ENCODE results near the gene DDX24. TPM values are rescaled to one million over a fixed set of nuclear protein-coding genes. Genes with fewer than 3 reads are reported as not detected.

DDX24 gene
- total and polyA plus RNA-seq, 11 donors = 113 to 268 (median 204) TPM

- Histone ChIP-seq H3K4me3 (peak overlapping the region in 3 of 12 donors; percentile 58 to 63 (median 63)), H3K27ac (peak overlapping the region in 4 of 12 donors; percentile 68 to 88 (median 80)), H3K4me1 (peaks cover 0 to 18% (median 8%) of the 10 kb centered on the region in 12 donors), H3K9me3 (no peaks in the 10 kb centered on the region), H3K27me3 (no peaks in the 10 kb centered on the region), H3K36me3 (peaks cover 0 to 12% (median 0%) of the 10 kb centered on the region in 9 donors)
- 85 to 92% (median 89%) methylated on average over 7 to 14 of the region's 14 CpGs for WGBS, 4 donors
- intact Hi-C loops (cut with DNase I) = loop anchor here in 3 of 10 donors (2.0 to 5.0 kb wide), 3 partner anchors 46 to 52 kb away; partner anchors contain the start of genes DDX24 (in 2 of the 3) and IFI27L1 (in 2 of the 3)
- DNase-seq = no peak
- ATAC-seq = no peak
- TF ChIP-seq POLR2A (IDR thresholded peaks at IDR 0.05) = no peak
Measured at GRCh38 chr14:94128216-94128839, 47.3 kb upstream of the DDX24 start.

DNA sequence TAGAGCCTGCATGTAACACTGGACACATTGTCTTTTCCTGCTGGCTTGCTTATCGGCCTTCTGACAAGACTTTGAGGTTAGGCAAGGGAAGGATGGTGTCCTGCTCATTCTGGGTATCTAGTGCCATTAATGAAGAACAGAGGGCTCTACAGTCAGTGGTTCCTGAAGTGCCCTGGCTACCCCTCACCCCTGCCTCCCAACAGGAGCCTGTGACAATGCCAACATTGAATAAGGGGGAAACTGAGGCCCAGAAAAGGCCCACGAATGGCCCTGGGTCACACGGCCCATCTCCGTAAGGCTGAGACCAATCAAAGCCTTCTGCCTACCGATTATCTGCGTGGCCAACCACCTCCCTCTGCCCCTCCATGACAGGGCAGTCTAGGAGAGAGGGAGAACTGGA lies 46.3 kb upstream of the DDX24 start:
- Histone ChIP-seq H3K9me3 (no peaks in the 10 kb centered on the region), H3K36me3 (peaks cover 0 to 12% (median 0%) of the 10 kb centered on the region in 9 donors), H3K4me3 (no peak overlapping the region), H3K4me1 (peaks cover 0 to 18% (median 8%) of the 10 kb centered on the region in 12 donors), H3K27ac (no peak overlapping the region), H3K27me3 (no peaks in the 10 kb centered on the region)
- intact Hi-C loops (cut with DNase I) = loop anchor here in 1 of 10 donors (5.0 kb wide), 1 partner anchor 45 kb away; the partner anchor contains the start of genes DDX24 and IFI27L1
- TF ChIP-seq POLR2A (IDR thresholded peaks at IDR 0.05) (no peak), CTCF (IDR thresholded peaks at IDR 0.05) (no peak)
- DNase-seq (no peak), ATAC-seq (no peak)
- 90 to 94% (median 91%) methylated on average over 6 of the region's 6 CpGs for WGBS, 4 donors

DNA sequence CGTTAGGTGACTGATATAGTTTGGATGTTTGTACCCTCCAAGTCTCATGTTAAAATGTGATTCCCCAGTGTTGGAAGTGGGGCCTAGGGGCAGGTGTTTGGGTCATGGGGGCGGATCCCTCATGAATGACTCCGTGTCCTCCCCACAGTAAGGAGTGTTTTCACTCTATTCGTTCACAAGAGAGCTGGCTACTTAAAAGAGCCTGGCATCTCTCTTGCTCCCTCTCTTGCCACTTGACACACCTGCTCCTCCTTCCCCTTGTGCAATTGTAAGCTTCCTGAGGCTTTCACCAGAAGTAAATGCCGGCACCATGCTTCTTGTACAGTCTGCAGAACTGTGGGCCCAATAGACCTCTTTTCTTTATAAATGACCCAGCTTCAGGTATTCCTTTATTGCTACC lies 45.8 kb upstream of the DDX24 start:
- no peak for DNase-seq
- H3K4me1 ChIP-seq = peaks cover 0 to 18% (median 8%) of the 10 kb centered on the region in 12 donors
- no peaks in the 10 kb centered on the region for H3K9me3 ChIP-seq
- peaks cover 0 to 12% (median 0%) of the 10 kb centered on the region in 9 donors for H3K36me3 ChIP-seq
- TF ChIP-seq CTCF (IDR thresholded peaks at IDR 0.05) (no peak), POLR2A (IDR thresholded peaks at IDR 0.05) (no peak)
- 81 to 94% (median 87%) methylated on average over 5 of the region's 5 CpGs for WGBS, 4 donors
- no peaks in the 10 kb centered on the region for H3K27me3 ChIP-seq
- intact Hi-C loops (cut with DNase I) = loop anchor here in 1 of 10 donors (5.0 kb wide), 1 partner anchor 44 kb away; the partner anchor contains the start of genes DDX24 and IFI27L1
- ATAC-seq = no peak
- H3K27ac ChIP-seq = no peak overlapping the region
- no peak overlapping the region for H3K4me3 ChIP-seq

DNA sequence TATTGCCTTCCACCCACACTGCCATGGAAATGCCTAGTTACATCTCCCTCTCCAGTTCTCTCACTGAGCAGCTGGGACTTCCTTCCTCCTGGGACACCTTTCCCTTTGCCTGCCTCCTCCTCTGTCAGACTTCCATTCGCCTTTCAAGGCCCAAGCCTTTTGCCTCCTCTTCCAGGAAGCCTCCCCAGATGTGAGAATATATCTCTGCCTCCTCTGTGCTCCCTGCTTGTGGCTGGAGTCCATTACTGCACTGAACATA lies 45.3 kb upstream of the DDX24 start:
- intact Hi-C loops (cut with DNase I) = loop anchor here in 1 of 10 donors (5.0 kb wide), 1 partner anchor 44 kb away; the partner anchor contains the start of genes DDX24 and IFI27L1

More for the DNA sequence above, 45.3 kb upstream of the DDX24 start:
- DNase-seq (no peak), ATAC-seq (no peak)
- 68 to 88% (median 76%) methylated on average over 1 of the region's 1 CpG for WGBS, 4 donors
- H3K4me3 ChIP-seq = no peak overlapping the region
- H3K27me3 ChIP-seq = no peaks in the 10 kb centered on the region
- H3K36me3 ChIP-seq = peaks cover 0 to 12% (median 0%) of the 10 kb centered on the region in 9 donors
- H3K4me1 ChIP-seq = peaks cover 0 to 18% (median 8%) of the 10 kb centered on the region in 12 donors
- peaks cover 0 to under 1% (median 0%) of the 10 kb centered on the region in 12 donors for H3K9me3 ChIP-seq
- TF ChIP-seq CTCF (IDR thresholded peaks at IDR 0.05) = no peak
- no peak for TF ChIP-seq POLR2A (IDR thresholded peaks at IDR 0.05)
- H3K27ac ChIP-seq = no peak overlapping the region

All from heart left ventricle (tissue), 16 donors.